Astrocyte of the cerebellum (primary cell): ENCODE results near the gene PRAME.

ENCODE experiments used
- DNase-seq: peaks from one replicate; pipeline ENCODE4 v3.0.0-alpha.2; 2011; ENCODE audit warnings: low read depth
- H3K4me3 ChIP-seq: 2 replicates; pipeline ENCODE4 v1.5.1; 2011; ENCODE audit warnings: mild to moderate bottlenecking, low read depth, low read length, moderate library complexity
- CTCF ChIP-seq: IDR thresholded peaks from 2 replicates; pipeline ENCODE4 v1.5.1; 2012; ENCODE audit warnings: low read length, low read depth, moderate library complexity, mild to moderate bottlenecking; ENCODE audit errors: missing control alignments
- in situ Hi-C: cut with HindIII; loops from 2 replicates; pipeline ENCODE4 v1.10.0; 2017; ENCODE audit warnings: low sequenced_read_pairs

PRAME gene

GRCh38 chr22:22599248-22599647, 40.2 kb upstream of the PRAME start:
- H3K4me3 ChIP-seq = no peak overlapping the region
- TF ChIP-seq CTCF = no peak
- in situ Hi-C loops = loop anchor here (25.0 kb wide), 1 partner anchor 313 kb away; no protein-coding TSS in a partner anchor
- DNase-seq = no peak

GRCh38 chr22:22598144-22598543, 39.1 kb upstream of the PRAME start:
- TF ChIP-seq CTCF = no peak

GRCh38 chr22:22595001-22595835, 36.2 kb upstream of the PRAME start:
- DNase-seq = no peak
- no peak overlapping the region for H3K4me3 ChIP-seq
- no peak for TF ChIP-seq CTCF
- in situ Hi-C loops = loop anchor here (25.0 kb wide), 1 partner anchor 317 kb away; no protein-coding TSS in a partner anchor

More at GRCh38 chr22:22598144-22598543, 39.1 kb upstream of the PRAME start:
- in situ Hi-C loops = loop anchor here (25.0 kb wide), 1 partner anchor 314 kb away; no protein-coding TSS in a partner anchor
- H3K4me3 ChIP-seq = no peak overlapping the region
- no peak for DNase-seq

GRCh38 chr22:22593964-22594656, 35.0 kb upstream of the PRAME start:
- peak; percentile 6 for DNase-seq
- no peak overlapping the region for H3K4me3 ChIP-seq
- TF ChIP-seq CTCF = peak; percentile 74
- in situ Hi-C loops = loop anchor here (25.0 kb wide), 1 partner anchor 318 kb away; no protein-coding TSS in a partner anchor

- TF ChIP-seq CTCF = no peak
- H3K4me3 ChIP-seq = no peak overlapping the region
- in situ Hi-C loops = loop anchor here (25.0 kb wide), 1 partner anchor 319 kb away; no protein-coding TSS in a partner anchor
- DNase-seq = no peak
These were observed 34.2 kb upstream of the PRAME start for GRCh38 chr22:22593250-22593649.
